Ishikawa (cell line): ENCODE data around the gene STRN4.

Experiments used
- EP300 ChIP-seq: IDR thresholded peaks from 2 replicates; pipeline ENCODE4 v1.6.1; 2012; ENCODE audit warnings: borderline replicate concordance
- MAX ChIP-seq: IDR thresholded peaks from 2 replicates; pipeline ENCODE4 v1.6.1; 2012
- TEAD4 ChIP-seq: IDR thresholded peaks from 2 replicates; pipeline ENCODE4 v1.6.1; 2012
- YY1 ChIP-seq: IDR thresholded peaks from 2 replicates; pipeline ENCODE4 v1.6.1; 2012; ENCODE audit warnings: low read depth

GRCh38 chr19:46784262-46785053 lies 38.2 kb upstream of the STRN4 start:
- TF ChIP-seq EP300 (peak; percentile 69; the same call in 1 of the 2 replicates), MAX (peak; percentile 87), YY1 (0 out of 2 replicates have a peak, but pooled peaks have one; percentile 23), TEAD4 (peak; percentile 77)
